HEK293 (cell line): ENCODE data around the gene CWH43.
"Not testable (repeated sequence)": the region's sequence is repeated elsewhere in the genome, so short reads cannot be mapped to it uniquely, and the experiment has no call there.

Experiments used
- PATZ1 ChIP-seq: fragments of 450-650 bp; formaldehyde crosslinking; IDR thresholded peaks from 2 replicates; pipeline ENCODE4 v1.5.1; 2016; ENCODE audit warnings: missing biosample characterization, missing genetic modification characterization
- REPIN1 ChIP-seq: fragments of 450-650 bp; formaldehyde crosslinking; IDR thresholded peaks from 2 replicates; pipeline ENCODE4 v1.5.1; 2017; ENCODE audit warnings: missing biosample characterization, missing genetic modification characterization, low read depth
- ZSCAN30 ChIP-seq: fragments of 450-650 bp; IDR thresholded peaks from 2 replicates; pipeline ENCODE4 v1.5.1; 2018; ENCODE audit warnings: missing biosample characterization, mild to moderate bottlenecking, missing genetic modification characterization, moderate library complexity

GRCh38 chr4:49108183-49108978 lies 122.3 kb downstream of the CWH43 start:
- TF ChIP-seq PATZ1; ZSCAN30; REPIN1 (tag by site-specific recombination): not testable (repeated sequence)
